HG03469 (cell line): ENCODE measurements around the gene ZNF264.
"Not testable (repeated sequence)": the region's sequence is repeated elsewhere in the genome, so short reads cannot be mapped to it uniquely, and the experiment has no call there.

Experiments
- ATAC-seq: cut with Tn5 transposase; IDR thresholded peaks from one replicate; pipeline ENCODE4 v1.9.1; 2021; ENCODE audit warnings: mild to moderate bottlenecking, moderate library complexity, moderate number of reproducible peaks; ENCODE audit not compliant: unreplicated experiment

Gene ZNF264

GRCh38 chr19:57244513-57244912 is 53.2 kb downstream of the ZNF264 start:
- ATAC-seq = no peak

- ATAC-seq = no peak
These were observed 53.8 kb downstream of the ZNF264 start for GRCh38 chr19:57245066-57245465.

GRCh38 chr19:57245959-57246358 is 54.7 kb downstream of the ZNF264 start:
- no peak for ATAC-seq

- ATAC-seq = no peak
These were observed 57.3 kb downstream of the ZNF264 start for GRCh38 chr19:57248646-57249045.

- ATAC-seq = no peak
These were observed 58.0 kb downstream of the ZNF264 start for GRCh38 chr19:57249329-57249728.

- ATAC-seq = not testable (repeated sequence)
These were observed 62.5 kb downstream of the ZNF264 start for GRCh38 chr19:57253767-57254166.

GRCh38 chr19:57262044-57262443 is 70.7 kb downstream of the ZNF264 start:
- ATAC-seq = no peak

- no peak for ATAC-seq
These were observed 72.0 kb downstream of the ZNF264 start for GRCh38 chr19:57263244-57263741.

- no peak for ATAC-seq
These were observed 76.0 kb downstream of the ZNF264 start for GRCh38 chr19:57267291-57267690.

GRCh38 chr19:57269515-57270250 is 78.4 kb downstream of the ZNF264 start:
- ATAC-seq = no peak

GRCh38 chr19:57271280-57271679 is 80.0 kb downstream of the ZNF264 start:
- ATAC-seq = no peak
